Activated CD4-positive, alpha-beta T cell treated with anti-CD3 and anti-CD28 coated beads for 1 hour (primary cell): ENCODE results near the gene RUNDC3A.

Source experiments
- DNase-seq: peaks from one replicate; pipeline ENCODE4 v3.0.0-alpha.2; 2020

RUNDC3A gene

DNA sequence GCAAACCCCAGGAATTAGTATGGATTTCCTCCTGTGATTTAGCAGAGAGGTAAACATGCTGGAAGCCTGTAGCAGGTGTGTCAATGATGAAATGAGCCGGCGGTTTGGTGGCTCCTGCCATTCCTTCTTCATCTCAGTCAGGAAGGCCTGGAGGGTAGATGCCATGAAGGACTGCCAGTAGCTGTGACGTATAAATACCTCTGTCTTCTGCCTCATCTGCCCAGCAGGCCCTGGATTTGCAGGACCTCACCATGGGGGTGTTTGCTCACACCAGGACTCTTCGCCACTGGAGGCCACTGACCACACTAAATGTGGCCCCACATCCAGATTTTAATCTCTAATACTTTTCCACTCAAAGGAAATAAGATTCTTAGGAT lies 24.4 kb upstream of the RUNDC3A start:
- DNase-seq = no peak

DNA sequence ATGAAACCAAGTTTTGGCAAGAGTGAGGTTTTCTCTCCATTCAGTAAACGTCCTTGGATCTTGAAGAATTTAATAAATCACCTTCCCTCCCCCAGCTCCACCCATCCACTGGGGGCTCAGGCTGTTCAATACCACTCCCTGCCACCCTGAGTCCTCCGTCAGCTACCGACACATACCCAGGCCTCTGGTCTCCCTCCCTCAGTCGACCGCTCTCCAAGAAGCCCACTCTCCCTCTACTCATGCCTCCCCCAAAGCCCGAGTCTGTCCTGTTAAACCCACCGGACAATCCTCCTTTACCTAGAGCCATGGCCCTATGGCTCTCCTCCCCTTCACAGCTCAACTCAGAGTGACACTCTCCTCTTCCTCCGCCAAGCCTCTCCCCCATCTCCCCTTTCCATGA lies 20.8 kb upstream of the RUNDC3A start:
- DNase-seq = no peak

DNA sequence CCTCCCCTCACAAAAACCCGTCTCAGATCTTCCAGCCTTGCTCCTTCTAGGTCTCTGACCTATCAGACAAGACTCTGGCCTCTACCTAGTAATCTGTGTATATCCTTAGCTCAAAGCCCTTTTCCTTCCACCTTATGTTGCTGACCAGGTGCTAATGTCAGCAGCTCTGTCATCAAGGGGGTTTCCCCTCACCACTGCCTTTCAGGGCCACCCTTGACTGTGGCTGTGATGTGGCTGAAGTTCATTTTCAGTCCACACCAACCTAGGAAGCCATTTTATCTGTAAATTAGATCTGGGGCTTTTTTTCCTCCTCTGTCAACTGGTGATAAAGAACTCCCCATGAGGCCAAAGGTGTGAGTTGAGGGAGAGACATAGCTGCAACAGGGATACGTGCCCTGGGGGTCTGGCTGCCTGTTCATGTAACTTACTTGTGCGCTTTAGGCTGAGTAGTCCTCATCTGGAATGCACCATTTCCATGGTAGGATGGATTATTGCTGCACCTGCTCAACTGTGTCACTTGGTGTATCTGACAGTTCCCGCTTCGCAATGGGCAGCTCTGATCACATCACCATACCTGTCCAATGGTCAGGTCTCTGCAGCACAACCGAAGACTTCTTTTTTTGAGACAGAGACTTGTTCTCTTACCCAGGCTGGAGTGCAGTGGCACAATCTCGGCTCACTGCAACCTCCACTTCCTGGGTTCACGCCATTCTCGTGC lies 14.7 kb upstream of the RUNDC3A start:
- DNase-seq = no peak

DNA sequence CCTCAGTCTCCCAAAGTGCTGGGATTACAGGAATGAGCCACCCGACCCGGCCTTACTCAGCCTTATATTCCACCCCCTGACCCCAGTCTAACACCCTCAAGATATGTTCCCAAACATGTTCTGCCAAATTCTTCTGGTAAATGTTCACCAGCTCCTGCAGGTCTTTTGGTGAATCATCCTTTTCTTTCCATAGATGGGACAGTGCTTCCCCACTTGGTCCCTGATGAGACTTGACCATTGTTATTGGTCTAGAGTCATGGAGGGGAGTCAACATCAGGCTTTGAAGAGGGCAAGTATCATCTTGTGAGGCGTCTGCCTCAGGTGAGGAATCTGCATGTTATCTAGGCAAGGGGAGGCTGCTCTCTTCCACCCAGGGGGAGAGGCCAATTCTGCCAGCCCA lies 10.4 kb upstream of the RUNDC3A start:
- no peak for DNase-seq

DNA sequence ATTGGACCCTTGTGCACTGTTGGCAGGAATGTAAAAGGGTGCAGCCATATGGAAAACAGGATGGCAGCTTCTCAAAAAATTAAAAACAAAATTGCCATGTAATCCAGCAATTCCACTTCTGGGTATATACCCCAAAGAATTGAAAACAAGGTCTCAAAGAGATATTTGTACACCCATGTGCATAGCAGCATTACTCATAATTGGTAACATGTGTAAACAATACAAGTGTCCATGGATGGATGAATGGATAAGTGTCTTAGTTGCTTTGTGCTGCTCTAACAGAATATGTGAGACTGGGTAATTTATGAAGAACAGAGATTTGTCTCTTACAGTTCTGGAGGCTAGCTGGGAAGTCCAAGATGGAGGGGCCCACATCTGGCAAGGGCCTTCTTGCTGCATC lies 3.8 kb upstream of the RUNDC3A start:
- DNase-seq = no peak

DNA sequence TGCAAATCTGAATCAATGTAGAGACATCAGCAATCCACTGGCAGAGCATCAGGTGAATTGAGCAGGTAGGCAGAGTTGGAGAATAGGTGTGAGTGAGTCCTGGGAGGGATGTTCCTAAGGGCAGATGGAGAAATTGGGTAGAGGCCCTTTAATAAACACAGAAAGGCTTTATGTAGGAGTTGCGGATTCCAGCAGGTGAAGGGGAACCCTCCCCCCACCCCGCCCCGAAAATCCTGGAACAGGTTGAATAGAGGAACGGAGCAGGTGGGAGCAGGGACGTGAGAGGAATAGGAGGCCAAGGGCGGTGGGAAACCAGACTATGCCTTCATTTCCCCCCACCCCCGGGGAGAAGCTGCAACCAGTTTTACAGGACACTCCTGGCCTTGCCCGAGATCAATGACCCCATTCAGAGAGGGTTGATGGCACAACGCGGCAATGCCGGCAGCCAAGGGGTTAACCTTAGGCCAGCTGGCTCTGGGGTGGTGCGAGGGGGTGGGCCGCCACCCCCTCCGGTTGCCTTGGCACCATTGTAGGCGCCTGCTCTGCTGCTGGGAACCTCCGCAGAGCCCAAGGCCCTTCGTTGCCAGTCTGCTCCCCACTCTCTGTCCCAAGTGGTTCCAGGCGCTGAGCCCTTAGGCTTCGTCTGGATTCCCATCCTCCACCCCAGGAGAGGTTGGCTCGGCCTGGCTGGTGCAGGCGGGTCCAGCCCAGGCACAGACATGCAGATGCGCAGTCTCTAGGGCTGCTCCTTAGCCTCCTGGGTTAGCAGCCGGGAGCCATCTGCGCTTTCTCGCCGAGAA lies 814 bp upstream of the RUNDC3A start:
- DNase-seq = no peak

DNA sequence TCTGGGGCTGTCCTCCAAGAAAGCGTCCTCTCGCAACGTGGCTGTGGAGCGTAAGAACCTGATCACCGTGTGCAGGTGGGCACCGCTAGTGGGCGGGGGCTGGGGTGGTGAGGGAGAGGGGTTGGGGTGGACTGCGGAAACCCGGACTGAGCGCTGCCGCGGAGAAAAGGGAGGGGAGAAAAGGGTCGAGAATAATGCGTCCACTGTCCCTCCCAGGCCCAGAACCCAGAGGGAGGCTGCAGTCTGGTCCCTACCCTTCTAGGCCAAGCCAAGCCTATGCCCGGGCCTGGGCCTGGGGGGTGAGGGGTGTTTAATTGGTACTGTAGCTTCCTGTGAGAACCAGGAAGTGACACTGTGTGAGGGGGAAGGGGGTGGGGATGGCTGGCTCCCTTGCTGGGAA lies 464 bp downstream of the RUNDC3A start:
- DNase-seq = no peak

DNA sequence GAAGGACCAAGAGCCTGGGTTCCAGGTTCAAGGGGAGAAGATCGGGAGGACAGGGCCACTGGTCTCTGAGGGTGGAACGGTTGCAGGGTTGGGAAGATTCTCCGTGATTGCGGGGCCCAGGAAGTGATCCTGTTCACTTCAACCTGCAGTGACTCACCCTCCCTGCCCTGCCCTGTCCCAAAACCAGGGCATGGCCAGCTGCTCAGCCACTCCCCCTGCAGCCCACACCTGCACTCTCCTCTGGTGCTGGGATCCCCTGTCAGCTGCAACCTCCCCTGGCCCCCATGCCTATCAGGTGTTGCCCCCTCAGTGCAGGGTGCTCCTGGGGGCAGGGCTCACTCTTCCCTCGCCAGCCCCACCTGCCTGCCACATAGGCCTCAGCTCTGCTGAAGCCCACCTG lies 1.1 kb downstream of the RUNDC3A start:
- no peak for DNase-seq

DNA sequence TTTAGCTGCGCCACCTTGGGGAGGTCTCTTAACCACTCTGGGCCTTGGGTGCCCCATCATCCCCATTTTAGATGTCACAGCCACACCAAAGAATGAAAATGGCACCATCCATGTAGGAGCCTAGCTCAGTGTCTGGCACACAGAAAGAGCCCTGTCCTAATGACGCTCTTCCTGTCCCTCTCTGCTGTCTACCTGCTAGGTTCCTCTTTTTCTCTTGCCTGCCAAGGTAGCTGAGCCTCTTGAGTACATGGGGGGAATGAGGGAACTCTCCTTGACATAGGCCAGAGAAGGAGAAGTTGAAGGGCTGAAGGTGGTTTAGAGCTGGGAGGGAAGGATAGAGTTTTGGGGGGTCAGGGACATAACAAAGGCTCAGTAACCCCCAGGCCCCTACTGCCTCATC lies 1.8 kb downstream of the RUNDC3A start:
- DNase-seq = no peak

DNA sequence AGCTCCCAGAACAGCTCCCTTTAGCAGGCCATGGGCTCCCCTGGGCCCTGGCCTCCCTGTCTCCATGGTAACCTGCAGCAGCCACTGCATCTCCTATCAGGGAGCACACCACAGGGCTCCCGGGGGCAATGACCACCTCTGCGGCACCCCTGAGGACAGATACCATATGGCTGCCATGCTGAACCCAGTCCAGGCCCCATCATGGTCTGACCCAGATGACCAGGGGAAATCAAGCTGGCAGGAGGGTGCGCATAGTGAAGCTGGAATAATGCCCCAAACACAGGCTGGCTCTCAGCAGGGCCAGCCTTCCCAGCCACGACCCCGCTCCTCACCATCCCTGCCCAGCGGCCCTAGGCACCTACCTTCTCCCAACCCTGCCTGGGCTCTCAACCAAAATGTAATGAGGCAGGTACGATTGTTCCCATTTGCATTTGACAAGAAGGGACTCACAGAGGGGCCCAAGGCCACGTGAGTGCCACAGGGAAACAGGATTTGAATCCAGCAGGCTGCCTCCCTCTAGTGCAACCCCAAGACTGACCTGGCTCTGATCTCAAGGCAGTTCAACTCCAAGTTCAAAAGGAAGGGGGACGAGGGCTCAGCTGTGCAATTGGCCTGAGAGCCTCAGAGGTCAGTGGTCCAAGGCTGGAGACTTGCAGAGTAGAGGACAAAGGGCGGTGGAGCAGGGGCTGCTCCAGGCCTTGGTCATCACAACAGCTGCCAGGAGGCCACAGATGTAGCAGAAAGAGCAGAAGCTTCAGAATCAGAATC lies 2.4 kb downstream of the RUNDC3A start:
- no peak for DNase-seq

DNA sequence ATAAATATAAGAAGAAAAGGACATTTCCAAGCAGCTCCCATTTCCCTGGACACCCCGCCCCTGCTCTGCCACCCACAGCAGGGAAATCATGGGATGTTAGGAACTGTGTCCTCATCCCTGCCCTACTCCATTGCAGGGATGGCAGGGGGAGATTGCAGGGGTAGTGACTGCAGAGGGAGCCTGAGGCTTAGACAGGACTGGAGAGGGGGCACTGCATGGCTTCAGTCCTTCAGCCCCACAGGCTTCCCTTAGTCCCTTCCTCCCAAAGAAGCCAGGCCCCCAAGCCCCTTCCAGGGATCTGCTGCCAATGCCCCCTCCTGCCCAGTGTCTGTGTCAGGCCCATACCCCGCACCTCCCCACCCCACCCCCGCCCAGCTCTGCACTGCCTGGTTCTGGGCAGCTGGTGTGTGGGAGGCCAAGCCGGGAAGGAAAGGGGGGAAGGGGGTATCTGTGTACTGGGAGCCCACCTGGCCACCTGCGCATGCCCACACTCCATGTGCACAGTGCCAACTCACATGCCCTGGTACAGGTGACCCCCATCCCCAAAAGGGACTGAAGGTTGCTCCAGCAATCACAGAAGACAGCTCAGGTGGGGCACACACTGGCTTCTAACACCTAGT lies 3.3 kb downstream of the RUNDC3A start:
- no peak for DNase-seq

DNA sequence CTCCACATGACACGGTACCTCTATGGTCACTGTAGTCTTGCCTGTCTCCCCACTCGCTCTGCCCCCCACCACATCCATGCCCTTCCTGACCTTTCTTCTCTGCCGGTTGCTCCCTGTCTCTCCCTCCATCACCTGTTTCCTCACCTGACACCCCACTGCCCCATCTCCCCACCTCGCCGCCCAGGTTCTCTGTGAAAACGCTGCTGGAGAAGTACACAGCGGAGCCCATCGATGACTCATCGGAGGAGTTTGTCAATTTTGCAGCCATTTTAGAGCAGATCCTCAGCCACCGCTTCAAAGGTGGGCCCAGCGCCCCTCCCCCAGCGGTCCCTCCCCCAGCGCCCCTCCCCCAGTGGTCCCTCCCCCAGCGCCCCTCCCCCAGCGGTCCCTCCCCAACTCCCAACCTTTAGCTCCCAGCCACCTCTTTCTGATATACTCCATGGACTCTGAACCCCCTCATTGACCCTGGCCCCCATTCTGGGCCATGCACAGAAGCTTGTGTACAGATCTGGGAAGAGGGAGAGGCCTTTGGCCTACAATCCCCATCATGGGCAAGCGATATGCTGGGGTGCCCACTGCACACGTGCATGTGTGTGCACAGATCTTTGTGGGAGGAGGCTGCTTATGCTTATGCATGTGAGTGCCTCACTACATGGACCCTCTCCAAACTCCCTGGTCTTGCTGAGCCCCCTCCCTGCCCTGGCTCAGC lies 4.1 kb downstream of the RUNDC3A start:
- DNase-seq = no peak

DNA sequence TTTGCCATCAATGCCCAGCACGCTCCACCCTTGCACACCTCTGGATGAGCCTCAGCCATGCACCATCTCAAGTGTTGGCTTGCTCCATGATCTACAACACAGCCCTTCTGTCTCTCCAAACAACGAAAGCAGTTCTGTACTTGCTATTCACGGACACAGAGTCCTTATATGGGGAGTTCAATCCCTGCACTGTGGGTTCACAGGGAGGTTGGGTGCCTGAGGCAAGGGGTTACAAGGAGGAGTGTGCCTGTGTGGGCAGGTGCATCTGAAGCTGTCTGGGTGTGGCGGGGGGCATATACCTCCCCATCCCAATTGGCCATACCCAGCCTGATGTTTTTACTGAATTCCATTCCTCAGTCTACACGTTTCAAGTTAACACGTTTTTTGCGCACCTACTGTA lies 5.6 kb downstream of the RUNDC3A start:
- no peak for DNase-seq

DNA sequence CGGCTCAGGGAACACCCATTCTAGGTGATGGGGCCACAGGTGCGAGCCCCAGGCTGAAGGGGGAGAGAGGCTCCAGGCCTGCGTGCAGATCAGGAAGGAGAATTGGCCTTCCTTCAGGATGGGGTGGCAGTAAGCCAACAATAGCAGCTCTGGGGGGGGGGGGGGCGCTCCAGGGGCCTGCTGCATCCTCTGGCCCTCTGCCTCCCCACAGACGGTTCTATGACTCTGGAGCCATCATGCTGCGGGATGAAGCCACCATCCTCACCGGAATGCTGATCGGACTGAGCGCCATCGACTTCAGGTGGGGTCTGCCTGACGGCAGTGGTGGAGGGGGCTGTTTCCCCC lies 6.1 kb downstream of the RUNDC3A start:
- no peak for DNase-seq

DNA sequence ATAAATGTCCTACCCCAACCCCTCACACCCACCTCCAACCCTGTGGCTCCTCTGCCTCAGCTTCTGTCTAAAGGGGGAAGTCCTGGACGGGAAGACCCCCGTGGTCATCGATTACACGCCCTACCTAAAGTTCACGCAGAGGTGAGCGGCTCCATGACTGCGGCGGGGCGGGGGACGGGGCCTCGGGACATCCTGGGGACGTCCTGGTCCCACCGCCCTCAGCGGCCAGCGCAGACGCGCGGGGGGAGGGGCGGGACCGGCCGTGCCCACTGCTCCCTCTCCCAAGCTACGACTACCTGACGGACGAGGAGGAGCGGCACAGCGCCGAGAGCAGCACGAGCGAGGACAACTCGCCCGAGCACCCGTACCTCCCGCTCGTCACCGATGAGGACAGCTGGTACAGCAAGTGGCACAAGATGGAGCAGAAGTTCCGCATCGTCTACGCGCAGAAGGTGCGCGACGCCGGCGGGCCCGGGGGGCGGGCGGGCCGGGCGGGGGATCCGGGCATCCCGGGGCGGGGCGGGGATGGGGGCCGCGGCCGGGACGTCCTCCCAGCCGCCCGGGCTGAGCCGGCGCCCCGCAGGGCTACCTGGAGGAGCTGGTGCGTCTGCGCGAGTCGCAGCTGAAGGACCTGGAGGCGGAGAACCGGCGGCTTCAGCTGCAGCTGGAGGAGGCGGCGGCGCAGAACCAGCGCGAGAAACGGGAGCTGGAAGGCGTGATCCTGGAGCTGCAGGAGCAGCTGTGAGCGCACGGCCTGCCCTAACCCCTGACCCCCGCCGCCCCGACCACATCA lies 6.7 kb downstream of the RUNDC3A start:
- no peak for DNase-seq

DNA sequence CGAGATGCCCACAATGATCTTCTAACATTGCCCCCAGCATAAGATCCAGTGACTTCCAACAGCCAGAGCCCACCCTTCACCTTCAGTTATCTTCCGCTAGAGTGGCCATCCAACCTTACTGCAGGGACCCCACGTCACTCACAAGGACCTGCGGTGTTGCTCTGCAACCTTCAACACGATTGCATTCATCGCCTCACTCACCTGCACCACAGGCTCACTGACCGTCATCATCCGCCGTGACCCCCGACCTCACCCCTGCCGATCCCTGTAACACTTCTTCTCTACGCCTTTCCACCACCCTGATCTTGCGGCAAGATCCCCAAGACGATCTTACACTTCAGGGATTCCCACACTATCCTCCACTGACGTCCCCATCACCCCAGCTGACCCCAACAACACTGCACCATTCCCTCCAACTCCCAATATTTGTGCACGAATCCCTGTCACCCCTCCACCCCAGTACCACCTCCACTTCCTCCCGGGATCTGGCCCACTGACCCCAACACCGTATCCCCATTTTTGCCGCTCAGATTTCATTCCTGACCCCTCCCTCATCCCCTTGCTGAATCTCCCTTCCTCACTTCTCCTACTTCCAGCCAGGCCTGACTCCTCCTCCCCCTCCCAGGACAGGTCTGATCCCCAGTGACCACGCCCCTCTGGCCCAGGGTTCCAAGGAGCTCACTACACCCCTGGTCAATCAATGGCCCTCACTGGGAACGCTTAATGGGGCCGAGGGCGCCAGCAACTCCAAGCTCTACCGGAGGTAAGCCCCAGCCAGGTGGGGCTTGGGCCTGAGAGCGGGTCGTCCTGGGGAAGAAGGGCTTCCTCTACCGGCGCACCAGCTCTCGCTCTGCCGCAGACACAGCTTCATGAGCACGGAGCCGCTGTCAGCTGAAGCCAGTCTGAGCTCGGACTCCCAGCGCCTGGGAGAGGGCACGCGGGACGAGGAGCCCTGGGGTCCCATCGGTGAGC lies 7.6 kb downstream of the RUNDC3A start:
- no peak for DNase-seq

DNA sequence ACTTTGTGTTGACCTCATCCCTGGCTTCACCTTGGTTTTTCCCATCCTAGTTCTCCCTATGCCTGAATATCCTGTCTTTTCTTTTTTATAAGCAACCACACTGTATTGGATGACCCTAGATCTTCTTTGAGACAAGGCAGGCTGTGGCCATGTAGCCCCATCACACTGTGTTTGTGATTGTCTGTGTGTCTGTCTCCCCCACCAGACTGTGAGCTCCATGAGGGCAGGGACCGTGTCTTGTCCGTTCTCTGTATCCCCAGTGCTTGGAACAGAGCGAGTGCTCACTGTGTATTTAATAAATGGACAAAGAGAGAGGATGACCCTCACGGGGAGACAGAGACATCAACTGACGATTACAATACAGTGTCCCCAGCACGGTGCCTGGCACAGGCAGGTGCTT lies 9.1 kb downstream of the RUNDC3A start:
- DNase-seq = no peak

DNA sequence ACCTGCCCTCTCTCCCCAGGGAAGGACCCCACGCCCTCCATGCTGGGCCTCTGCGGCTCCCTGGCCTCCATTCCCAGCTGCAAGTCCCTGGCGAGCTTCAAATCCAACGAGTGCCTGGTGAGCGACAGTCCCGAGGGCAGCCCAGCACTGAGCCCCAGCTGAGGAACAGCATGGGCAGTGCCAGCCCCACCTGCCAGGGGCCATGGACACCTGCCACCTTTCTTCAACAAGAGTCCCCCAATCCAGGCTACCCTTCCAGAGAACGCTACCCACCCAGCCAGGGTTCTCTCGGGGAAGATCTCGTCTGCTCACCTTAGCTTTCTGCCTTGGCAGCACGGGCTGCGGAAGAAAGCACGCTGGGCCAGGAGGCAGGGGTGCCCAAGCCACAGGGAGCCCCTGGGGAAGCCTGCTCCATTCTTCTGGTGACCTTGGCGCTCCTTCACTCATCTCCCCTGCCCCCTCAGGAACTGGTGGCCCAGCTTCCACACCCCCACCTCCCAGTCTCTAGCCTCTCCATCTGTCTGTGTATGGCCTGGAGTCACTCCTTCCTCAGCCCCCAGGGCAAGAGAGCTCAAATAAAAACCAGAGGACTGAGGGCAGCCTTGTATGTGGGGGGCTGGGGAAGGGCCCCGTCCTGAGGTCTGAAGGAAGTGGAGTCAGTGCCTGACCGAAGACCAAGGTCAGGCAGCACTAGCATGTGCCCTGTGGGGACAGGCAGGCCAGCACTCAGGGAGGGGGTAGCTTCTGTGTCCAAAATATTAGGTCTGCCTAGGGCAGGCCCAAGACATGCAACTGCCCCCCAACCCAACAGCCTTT lies 9.9 kb downstream of the RUNDC3A start:
- no peak for DNase-seq

DNA sequence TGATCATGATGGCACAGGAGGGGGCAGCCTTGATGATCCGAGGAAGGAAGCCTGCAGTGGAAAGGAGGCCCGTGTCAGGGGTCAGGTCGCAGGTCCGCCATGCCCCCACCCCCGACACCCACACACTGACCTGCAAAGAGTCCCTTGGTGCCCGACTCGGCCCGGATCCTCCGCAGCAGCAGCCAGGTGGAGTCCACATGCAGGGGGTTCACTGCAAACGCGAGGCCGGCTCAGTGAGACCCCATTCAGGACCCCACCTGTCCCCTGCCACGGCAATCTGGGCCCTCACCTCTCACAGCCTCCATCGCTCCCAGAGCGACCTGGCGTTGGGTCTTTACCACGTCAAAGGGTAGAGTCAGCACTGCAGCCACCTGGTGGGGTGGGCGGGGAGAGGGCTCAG lies 11.7 kb downstream of the RUNDC3A start:
- DNase-seq = no peak
